GM12864 (cell line): ENCODE results near the gene TYW5.

Experiments
- DNase-seq: peaks from one replicate; pipeline ENCODE4 v3.0.0-alpha.2; 2011; ENCODE audit warnings: low read depth
- H3K4me3 ChIP-seq: 2 replicates; pipeline ENCODE4 v1.5.1; 2011; ENCODE audit warnings: mild to moderate bottlenecking, low read depth, low read length, control low read depth
- CTCF ChIP-seq: IDR thresholded peaks from 2 replicates; pipeline ENCODE4 v1.5.1; 2011; ENCODE audit warnings: low read depth, mild to moderate bottlenecking, moderate library complexity, low read length, control low read depth, inconsistent platforms; ENCODE audit errors: missing control alignments

TYW5 gene

DNA sequence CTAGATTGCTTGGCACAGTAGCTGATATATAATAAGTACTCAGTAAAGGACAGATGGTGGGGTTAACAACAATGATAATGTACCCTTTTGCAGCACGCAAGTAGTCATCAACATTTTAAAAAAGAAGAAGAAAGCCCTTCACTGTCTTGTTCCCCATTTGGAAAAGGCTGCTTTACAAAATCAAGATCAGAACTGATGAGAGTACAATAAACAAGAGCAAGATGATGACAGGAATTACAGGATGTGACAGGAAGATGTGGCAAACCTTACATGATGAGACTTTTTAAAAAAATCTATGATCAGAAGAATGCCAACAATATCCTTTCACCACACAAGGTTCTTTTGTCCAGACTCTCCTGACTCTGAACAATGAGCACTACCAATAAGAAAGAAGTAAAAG lies 9.1 kb downstream of the TYW5 start:
- no peak for TF ChIP-seq CTCF
- H3K4me3 ChIP-seq: no peak overlapping the region
- DNase-seq: no peak

DNA sequence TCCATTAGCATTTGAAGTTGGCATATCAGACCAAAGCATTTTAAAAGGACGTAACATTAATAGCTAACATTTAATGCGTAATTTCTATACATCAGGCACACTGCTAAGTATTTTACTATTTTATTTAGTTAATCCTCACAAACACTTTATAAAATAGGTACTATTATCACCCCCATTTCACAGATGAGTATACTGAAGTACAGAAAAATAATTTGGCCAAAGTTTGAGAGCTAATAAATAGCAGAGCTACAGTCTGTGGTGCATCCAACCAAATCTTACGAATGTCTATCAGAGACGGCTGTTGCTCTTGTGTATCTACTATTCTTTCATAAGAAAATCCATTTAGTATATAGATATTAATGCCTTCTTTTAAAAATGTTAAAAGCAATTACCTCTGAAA lies 11.9 kb downstream of the TYW5 start:
- H3K4me3 ChIP-seq: no peak overlapping the region
- no peak for DNase-seq
- TF ChIP-seq CTCF: no peak

DNA sequence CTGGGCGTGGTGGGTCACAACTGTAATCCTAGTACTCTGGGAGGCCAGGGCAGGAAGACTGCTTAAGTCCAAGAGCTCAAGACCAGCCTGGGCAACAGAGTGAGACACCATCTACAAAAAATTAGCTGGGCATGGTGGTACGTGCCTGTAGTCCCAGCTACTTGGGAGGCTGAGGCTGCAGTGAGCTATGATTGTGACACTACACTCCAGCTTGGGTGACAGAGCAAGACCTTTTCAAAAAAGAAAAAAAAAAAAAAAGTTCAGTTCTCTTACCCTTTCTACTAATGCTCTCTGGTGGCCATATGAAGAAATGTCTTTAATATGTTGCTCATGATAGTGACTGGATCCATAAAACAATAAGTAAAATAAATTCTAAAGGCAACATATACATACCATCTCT lies 14.9 kb downstream of the TYW5 start:
- TF ChIP-seq CTCF: peak; percentile 25
- H3K4me3 ChIP-seq: no peak overlapping the region
- DNase-seq: no peak

DNA sequence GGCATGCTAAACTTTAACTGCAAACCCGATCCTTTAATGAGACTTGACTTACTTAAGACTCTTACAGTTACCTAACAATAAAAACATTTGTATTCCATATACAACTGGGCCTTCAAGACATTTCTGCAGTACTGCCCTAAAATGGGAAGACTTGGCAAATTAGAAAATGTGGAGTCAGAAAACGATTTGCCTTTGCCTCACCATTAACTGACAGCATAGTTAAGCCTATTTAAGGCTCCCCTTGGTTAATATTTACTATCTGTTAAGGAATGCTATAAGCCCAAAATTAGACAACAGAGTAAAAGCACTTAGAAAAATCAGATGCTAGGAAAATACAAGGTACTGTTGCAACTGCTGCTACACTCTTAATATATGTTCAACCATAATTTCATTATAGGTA lies 18.7 kb downstream of the TYW5 start:
- H3K4me3 ChIP-seq: no peak overlapping the region
- TF ChIP-seq CTCF: no peak
- no peak for DNase-seq

DNA sequence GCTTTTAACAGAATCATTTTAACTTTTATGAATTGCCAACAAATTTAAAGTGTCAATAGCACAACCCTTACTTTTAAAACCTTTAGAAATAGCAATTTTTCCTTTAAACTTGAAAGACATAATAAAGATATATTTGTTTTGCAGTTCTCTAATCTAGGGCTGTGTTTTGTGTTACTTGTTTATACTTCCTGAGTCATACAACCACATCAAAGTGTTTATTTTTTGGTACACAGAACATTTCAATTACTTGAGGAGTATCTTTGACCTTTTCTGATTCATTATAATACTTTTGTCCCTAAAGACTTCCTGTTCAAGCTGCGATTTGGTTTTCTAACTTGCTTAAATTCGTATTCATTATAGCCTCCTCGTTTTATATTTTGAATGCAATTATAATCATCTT lies 21.8 kb downstream of the TYW5 start:
- DNase-seq: no peak
- TF ChIP-seq CTCF: no peak
- H3K4me3 ChIP-seq: no peak overlapping the region

DNA sequence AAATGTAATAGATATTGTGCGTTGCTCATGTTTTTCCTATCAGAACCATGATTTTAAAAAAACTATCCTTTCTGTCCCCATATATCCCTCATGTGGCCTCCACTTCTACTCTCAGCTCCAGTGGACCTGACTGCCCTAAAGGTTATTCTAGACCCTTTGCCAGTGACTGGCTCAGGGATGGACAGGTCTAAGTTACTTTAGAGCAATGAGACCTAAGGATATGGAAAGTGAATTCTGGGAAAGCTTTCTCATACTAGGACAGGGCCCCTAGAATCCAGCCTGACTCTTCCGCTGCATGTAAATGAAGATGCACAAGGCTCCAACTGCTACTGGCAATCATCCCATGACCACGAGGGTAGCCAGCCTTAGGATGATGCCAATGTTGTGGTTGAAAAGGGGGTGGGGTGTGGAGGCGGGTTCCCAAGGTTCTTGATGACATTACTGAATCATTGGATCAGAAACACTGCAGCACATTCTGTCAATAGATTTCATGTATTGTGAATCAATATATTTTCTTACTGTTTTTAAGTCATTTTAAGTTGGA lies 22.9 kb downstream of the TYW5 start:
- TF ChIP-seq CTCF: no peak
- no peak for DNase-seq
- no peak overlapping the region for H3K4me3 ChIP-seq

GRCh38 chr2:199929262-199929661 lies 26.0 kb downstream of the TYW5 start:
- no peak for TF ChIP-seq CTCF
- DNase-seq: no peak
- H3K4me3 ChIP-seq: no peak overlapping the region
